ENCODE measurements around the gene PLEKHA3. TPM values are rescaled to one million over a fixed set of nuclear protein-coding genes. Genes with fewer than 3 reads are reported as not detected.

Gene PLEKHA3
- total and polyA plus RNA-seq, 2 of the 4 experiments (the other 2 are of a cell fraction) = 3.9 to 5.5 TPM

DNA sequence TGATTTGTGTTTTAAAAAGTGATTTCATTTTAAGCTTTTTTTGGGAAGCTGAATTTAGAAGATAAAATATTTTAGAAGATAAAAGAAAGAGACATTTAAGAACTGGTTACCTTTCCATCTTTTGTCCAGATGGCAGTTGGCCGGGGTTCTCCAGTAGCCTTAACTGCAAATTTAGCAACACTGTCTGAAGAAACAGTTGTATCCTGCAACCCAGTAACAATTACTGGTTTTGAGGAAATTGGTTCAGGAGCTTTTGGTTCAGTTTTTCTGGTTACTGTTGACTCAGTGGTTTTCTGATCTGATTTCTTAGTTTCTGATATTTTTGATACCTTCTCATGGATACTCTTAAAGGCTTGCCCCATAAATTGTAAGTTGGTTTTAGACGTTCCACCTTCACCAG, 49.9 kb downstream of the PLEKHA3 start:
- no peak overlapping the region for H4K91ac ChIP-seq (ENCODE audit: insufficient read depth, low read depth, low read length)
- TF ChIP-seq BHLHE40 (IDR thresholded peaks at IDR 0.05; ENCODE audit: low read depth, low read length) = no peak
- no peak for TF ChIP-seq CEBPB (IDR thresholded peaks at IDR 0.05; ENCODE audit: low read depth, low read length)
- no peak for TF ChIP-seq MAFK (IDR thresholded peaks at IDR 0.05; ENCODE audit: low read depth, low read length)
- no peak for TF ChIP-seq ELK1 (IDR thresholded peaks at IDR 0.05; ENCODE audit: borderline replicate concordance, low read depth, low read length)
- TF ChIP-seq, protein P1, sequence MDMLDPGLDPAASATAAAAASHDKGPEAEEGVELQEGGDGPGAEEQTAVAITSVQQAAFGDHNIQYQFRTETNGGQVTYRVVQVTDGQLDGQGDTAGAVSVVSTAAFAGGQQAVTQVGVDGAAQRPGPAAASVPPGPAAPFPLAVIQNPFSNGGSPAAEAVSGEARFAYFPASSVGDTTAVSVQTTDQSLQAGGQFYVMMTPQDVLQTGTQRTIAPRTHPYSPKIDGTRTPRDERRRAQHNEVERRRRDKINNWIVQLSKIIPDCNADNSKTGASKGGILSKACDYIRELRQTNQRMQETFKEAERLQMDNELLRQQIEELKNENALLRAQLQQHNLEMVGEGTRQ (IDR thresholded peaks at IDR 0.05; ENCODE audit: low read depth, low read length) = no peak
- no peak for TF ChIP-seq POLR2A (IDR thresholded peaks at IDR 0.05; ENCODE audit: low read depth, low read length)
- TF ChIP-seq MXI1 (IDR thresholded peaks at IDR 0.05; ENCODE audit: borderline replicate concordance, low read depth, low read length) = no peak
- no peak for TF ChIP-seq RAD21 (IDR thresholded peaks at IDR 0.05; ENCODE audit: low read length)
- TF ChIP-seq RFX5 (IDR thresholded peaks at IDR 0.05; ENCODE audit: low read depth, low read length) = no peak
- H2AK5ac ChIP-seq (ENCODE audit: low read depth, low read length) = no peak overlapping the region
- no peaks in the 10 kb centered on the region for H3K9me3 ChIP-seq (ENCODE audit: control insufficient read depth, insufficient read depth, low read length)
- no peak overlapping the region for H2BK20ac ChIP-seq (ENCODE audit: low read depth, low read length)
- in situ Hi-C loops (cut with MboI; ENCODE audit: low sequenced_read_pairs) (no loop called here), dilution Hi-C loops (cut with HindIII; ENCODE audit: low sequenced_read_pairs, unreplicated experiment) (no loop called here), intact Hi-C loops (cut with micrococcal nuclease) (no loop called here)
- no peaks in the 10 kb centered on the region for H3K4me1 ChIP-seq (ENCODE audit: control insufficient read depth, insufficient read depth, low read length)
- H3K9me1 ChIP-seq (ENCODE audit: insufficient read depth, low read length) = no peaks in the 10 kb centered on the region; the same call in 1 of the 2 replicates
- no peaks in the 10 kb centered on the region for H3K27me3 ChIP-seq (ENCODE audit: control insufficient read depth, insufficient read depth, low read length)
- no peak overlapping the region for H3K4me2 ChIP-seq (ENCODE audit: low read depth, low read length)
- H3K14ac ChIP-seq (replicated peaks; ENCODE audit: low read depth, low read length) = no peak overlapping the region
- H2BK120ac ChIP-seq (ENCODE audit: low read depth, low read length) = no peak overlapping the region
- ChIA-PET POLR2A (ENCODE audit: unreplicated experiment) (no interaction called here), CTCF (interaction anchor here (0.7 kb wide), 1 partner anchor 11 kb away, joined by 3 read pairs; no protein-coding TSS in a partner anchor)
- no peak overlapping the region for H3K18ac ChIP-seq (ENCODE audit: low read depth, low read length)
- no peak overlapping the region for H3K56ac ChIP-seq (ENCODE audit: extremely low read depth, insufficient read depth, low read length)
- ATAC-seq (ENCODE audit: low read depth) = no peak
- H3K23ac ChIP-seq (ENCODE audit: low read depth, low read length) = no peak overlapping the region
- H3K4ac ChIP-seq (ENCODE audit: low read depth, low read length) = no peak overlapping the region
- H4K5ac ChIP-seq (ENCODE audit: low read depth, low read length) = no peak overlapping the region
- no peak overlapping the region for H2BK15ac ChIP-seq (ENCODE audit: low read depth, low read length)
- H3K9ac ChIP-seq (ENCODE audit: low read depth, low read length) = no peak overlapping the region
- H4K8ac ChIP-seq (ENCODE audit: low read depth in 2 of 2, low read length in 2 of 2) = no peak overlapping the region
- WGBS, 2 experiments (ENCODE audit: extremely low coverage in 2 of 2, insufficient read length in 1 of 2) = no CpG with 5 or more reads among the region's 2 CpGs
- H4K20me1 ChIP-seq (ENCODE audit: insufficient read depth, low read length) = no peaks in the 10 kb centered on the region
- no peak overlapping the region for H2AK9ac ChIP-seq (replicated peaks; ENCODE audit: low read depth, low read length, poor library complexity)
- H2AFZ ChIP-seq (replicated peaks; ENCODE audit: low read length, poor library complexity) = no peak overlapping the region
- H3K79me1 ChIP-seq (ENCODE audit: low read depth in 1 of 2, low read length in 2 of 2) = peaks cover 9 to 51% of the 10 kb centered on the region in 2 experiments; a peak in 3 of 4 replicates
- no peak for DNase-seq
- no peak overlapping the region for H3K27ac ChIP-seq (ENCODE audit: insufficient read depth, low read length)
- H2BK5ac ChIP-seq (ENCODE audit: low read depth, low read length, poor library complexity, severe bottlenecking) = no peak overlapping the region
- H3K36me3 ChIP-seq (ENCODE audit: control insufficient read depth, insufficient read depth, low read length) = peaks cover 17% of the 10 kb centered on the region
- BruUV-seq (replicated peaks) = no TSS peak
- H3K4me3 ChIP-seq (ENCODE audit: insufficient read depth, low read depth, low read length) = no peak overlapping the region
